Raji (cell line): ENCODE measurements around the gene SDF2L1.

ENCODE experiments used
- POLR2A ChIP-seq: IDR thresholded peaks from 2 replicates; pipeline ENCODE4 v1.6.1; 2011; ENCODE audit warnings: low read depth, low read length, control low read depth; ENCODE audit not compliant: insufficient read depth

The SDF2L1 gene

GRCh38 chr22:21646608-21647590 is 4.8 kb downstream of the SDF2L1 start:
- TF ChIP-seq POLR2A: no peak

- TF ChIP-seq POLR2A: no peak
Observed at GRCh38 chr22:21650280-21650679, 8.2 kb downstream of the SDF2L1 start.

DNA sequence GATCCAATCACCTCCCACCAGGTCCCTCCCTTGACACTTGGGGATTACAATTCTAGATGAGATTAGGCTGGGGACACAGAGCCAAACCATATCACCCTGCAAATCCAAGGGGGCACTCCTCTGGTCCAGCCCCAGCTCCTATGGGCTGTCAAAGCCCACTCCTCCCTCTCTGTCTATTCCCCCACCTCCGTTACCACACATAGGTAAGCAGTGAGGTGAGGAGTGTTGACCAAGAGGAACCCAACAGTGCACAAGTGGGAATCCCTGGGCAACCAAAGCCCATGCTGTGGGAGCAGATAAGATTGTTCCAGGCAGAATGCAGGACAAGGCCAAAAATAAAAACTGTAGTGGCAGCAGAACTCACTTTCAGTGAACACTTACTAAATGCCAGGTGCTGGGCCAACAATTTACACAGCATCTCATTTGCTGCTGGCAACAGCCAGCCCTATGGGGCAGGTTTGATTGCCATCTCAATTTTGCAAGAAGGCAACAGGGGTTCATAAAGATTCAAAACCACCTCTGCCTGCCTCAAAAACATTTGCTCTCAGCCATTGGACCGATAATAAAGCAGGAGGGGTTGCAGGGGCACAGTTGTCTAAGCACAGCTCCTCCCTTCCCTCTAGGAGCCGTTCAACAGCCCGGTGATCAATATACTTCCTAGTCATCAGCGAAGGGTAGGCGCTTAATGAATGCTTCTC is 8.9 kb downstream of the SDF2L1 start:
- no peak; the same call in 1 of the 2 replicates for TF ChIP-seq POLR2A

- no peak for TF ChIP-seq POLR2A
Observed at GRCh38 chr22:21651521-21652009, 9.5 kb downstream of the SDF2L1 start.

- peak; percentile 58 for TF ChIP-seq POLR2A
Observed at GRCh38 chr22:21652010-21652546, 10.0 kb downstream of the SDF2L1 start.

DNA sequence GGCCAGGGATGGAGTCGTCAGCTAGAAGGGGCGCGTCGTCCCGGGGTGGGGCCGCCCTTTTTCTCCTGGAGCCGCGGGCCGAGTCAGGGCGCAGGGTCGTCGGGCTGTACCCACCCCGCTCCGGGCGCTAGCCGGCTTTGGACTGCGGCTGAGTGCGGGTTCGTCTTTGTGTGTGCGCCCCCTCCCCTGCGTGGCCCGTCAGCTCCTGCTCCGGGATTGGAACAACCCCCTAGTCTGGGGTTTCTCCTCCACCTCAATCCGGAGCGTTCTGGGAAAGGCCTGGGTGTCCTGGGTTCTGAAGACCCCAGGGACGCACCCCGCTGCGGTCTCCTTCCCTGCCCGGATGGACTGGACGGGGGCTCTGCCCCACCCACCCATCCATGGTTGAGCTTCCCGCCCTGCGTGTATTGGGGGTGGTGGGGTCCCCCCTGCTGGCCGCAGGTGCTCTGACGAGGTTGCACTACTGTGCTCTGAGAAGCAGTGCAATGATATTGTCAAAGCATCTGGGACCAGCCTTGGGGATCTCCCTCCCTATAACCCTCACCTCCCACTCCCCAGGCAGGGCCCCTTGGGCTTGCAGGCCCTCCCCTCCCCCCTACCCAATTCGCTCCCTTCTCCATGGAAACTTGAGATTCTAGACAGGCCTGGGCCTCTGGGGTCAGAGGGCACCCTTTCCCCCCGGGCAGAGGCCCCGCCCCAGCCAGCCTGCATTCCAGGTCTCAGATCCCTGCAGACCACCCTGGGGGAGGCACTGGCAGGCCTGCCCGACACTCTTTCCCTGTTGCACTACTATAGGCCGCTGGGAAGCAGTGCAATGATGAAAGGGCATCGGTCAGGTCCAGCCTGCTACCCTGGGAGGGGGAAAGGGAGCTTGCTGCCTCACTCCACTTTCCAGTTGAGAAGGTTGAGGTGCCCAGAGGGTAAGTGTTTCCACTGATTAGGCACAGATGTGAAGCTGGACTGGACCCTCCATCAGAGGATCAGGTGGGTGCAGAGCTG is 10.7 kb downstream of the SDF2L1 start:
- no peak for TF ChIP-seq POLR2A

DNA sequence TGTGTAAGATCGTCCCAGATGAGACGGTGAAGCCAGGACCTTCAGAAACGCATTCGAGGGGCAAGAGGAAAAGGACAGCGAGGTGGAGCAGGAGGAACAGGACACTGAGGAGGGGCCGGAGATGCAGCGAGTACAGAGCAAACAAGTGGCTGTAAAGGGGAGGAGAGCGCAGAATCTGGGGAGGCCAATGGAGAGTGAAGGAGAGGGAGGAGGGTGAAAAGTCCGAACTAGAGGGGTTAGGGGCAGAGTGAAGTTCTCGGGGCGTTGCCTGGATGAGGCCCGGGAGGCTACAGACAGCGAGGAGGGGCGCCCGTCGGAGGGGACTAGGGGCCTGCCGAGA is 14.9 kb downstream of the SDF2L1 start:
- no peak for TF ChIP-seq POLR2A

GRCh38 chr22:21657360-21658032 is 15.4 kb downstream of the SDF2L1 start:
- TF ChIP-seq POLR2A: peak; percentile 49; the same call in 1 of the 2 replicates

DNA sequence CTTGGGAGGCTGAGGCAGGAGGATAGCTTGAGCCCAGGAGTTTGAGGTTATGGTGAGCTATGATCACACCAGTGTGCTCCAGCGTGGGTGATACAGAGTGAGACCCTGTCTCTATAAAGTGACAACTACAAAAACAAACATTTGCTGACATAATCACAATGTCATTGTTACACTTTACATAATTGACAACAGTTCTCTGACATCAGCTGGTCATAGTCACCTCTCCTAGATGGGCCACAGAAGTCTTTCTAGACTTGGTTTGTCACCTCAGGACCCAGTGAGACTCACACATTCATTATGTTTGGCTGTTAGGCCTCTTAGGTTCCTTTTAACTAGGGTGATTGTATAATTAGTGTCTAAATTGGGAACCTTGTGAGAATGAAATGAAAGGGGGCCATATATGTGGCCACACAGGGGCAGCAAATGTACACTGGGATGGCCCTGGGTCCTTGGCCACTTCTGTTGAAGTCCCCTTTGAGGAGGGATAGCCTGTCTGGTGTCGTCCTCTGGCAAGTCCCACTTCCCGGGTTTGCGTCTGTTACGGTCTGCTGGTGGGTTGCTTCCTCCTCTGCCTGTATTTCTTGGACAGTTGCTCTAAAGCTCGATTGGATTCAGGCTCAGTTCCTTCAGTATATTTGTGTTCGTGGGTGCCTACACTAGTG is 17.9 kb downstream of the SDF2L1 start:
- no peak for TF ChIP-seq POLR2A

DNA sequence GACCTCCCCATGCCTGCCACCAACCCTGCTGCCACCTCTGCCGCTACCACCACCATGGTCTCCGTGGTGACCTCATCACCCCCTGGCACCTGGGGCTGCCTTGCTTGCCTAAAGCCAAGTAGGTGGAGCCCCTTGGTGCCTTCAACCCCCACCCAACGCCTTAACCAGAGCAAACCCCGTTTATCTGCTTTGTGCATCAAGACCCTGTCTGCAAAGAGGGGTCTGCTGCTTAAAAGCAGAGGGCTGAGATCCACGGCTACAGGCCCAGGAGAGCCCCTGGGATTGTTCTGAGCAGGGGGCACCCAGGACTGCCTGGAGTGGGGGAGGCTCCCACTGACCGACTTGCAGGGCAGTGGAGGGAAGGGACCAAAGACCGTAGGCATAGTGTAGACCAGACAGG is 18.8 kb downstream of the SDF2L1 start:
- TF ChIP-seq POLR2A: no peak

DNA sequence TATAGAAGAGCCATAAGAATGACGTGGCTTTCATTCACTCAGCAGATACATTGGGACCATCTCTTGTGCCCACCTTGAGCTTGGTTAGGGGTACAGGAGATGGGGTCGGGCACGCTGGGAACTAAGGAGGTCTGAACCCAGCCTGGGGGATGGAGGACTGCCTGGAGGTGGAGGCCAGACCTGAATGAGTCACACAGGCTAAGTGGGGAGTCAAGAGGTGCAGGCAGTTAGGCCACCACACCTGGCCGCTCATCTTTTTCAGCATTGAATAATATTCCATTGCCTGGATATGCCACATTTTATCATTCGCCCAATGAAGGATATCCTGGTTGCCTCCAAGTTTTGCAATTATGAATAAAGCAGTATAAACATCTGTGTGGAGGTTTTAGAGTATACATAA is 19.9 kb downstream of the SDF2L1 start:
- TF ChIP-seq POLR2A: no peak

- no peak for TF ChIP-seq POLR2A
Observed at GRCh38 chr22:21663738-21664137, 21.6 kb downstream of the SDF2L1 start.

DNA sequence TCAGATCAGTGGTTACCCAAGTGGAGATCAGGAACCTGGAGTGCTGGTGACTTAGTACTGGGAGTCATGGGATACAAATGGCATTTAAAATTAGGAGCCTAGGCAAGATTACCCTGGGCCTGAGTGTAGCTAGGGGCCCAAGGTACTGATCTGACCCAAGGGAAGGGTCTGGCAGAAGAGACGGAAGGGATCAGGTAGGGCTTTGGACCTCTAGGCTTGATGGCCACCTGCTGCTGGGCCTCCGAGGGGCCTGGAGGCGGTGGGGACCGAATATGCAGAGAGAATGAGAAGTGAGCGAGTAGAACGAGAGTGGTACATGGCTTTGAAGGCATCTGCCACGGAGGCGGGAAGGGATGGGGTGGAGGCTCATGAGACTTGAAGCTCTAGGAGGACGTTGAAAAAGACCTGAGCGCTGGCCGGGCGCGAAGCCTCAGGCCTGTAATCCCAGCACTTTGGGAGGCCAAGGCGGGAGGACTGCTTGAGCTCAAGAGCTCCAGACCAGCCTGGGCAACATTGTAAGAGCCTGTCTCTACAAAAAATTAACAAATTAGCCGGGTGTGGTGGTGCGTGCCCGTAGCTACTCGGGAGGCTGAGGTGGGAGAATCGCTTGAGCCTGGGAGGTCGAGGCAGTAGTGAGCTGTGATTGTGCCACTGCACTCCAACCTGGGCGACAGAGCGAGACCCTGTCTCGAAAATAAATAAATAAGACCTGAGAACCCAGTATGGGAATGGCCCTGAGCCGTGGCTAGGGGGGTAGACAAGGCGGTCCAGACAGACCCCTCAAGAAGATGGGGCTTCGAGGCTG is 23.1 kb downstream of the SDF2L1 start:
- TF ChIP-seq POLR2A: no peak

GRCh38 chr22:21666786-21667185 is 24.7 kb downstream of the SDF2L1 start:
- TF ChIP-seq POLR2A: no peak
